GM19351 (cell line): Measurements from ENCODE around the gene WIPF3.

Source experiments
- ATAC-seq: cut with Tn5 transposase; IDR thresholded peaks from one replicate; pipeline ENCODE4 v1.9.1; 2021; ENCODE audit warnings: mild to moderate bottlenecking, moderate library complexity; ENCODE audit not compliant: unreplicated experiment

Gene WIPF3

DNA sequence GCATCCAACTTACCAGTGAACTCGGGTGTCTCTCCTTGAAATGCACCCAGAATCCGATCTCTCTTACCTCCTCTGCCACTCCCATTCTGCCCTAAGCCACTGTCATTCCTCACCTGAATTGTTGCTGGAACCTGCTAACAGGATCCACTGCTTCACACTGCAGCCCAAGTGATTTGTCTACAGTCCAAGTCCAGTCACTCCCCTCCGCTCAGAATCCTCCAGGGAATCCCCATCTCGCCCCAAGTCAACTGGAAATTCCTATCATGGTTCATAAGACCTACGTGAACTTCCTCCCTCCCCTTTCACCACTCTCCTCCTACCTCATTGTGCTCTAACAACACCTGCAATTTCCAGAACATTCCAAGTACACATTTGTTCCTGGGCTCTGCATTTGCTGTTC is 92.0 kb downstream of the WIPF3 start:
- no peak for ATAC-seq

DNA sequence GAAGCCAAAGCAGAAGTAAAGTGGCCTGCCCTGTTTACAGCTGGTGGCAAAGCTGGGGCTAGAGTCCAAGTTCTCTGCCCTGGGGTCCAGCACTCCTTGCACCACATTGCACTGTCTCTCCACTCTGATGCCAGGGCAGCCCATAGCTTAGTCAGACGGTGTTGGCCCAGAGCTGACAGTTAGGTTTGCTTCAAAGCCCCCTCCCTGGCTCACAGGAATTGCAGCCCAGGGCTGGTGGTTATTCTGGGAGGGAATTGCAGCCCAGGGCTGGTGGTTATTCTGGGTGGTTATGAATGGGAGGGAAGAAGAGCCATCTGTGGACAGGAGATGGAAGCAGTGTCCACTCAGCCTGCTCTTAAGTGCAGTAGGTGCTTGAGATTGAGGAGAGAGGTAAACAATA is 94.4 kb downstream of the WIPF3 start:
- no peak for ATAC-seq

DNA sequence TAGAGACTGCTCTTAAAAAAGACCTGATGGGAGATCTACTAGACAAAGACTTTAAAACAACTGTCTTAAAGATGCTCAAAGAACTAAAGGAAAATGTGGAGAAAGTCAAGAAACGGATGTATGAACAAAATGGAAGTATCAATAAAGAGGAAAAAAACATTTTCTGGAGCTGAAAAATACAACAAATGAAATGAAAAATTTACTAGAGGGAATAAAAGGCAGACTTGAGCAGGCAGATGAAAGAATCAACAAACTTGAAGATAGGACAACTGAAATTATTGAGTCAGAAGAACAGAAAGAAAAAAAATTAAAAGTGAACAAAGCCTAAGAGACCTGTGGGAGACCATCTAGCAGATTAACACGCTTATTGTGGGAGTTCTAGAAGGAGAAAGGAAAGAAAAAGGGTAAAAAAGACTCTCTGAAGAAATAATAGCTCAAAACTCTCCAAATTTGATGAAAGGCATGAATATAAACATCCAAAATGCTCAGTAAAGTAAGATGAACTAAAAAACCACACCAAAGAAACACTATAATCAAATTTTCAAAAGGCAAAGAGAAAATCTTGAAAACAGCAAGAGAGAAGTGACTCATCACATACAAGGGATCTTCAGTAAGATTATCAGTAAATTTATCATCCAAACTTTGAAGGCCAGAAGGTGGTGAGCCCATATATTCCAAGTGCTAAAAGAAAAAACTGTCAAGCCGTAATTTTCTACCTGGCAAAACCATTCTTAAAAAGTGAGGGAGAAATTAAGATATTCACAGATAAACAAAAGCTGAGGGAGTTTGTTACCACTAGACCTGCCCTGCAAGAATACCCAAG is 100.1 kb downstream of the WIPF3 start:
- no peak for ATAC-seq

DNA sequence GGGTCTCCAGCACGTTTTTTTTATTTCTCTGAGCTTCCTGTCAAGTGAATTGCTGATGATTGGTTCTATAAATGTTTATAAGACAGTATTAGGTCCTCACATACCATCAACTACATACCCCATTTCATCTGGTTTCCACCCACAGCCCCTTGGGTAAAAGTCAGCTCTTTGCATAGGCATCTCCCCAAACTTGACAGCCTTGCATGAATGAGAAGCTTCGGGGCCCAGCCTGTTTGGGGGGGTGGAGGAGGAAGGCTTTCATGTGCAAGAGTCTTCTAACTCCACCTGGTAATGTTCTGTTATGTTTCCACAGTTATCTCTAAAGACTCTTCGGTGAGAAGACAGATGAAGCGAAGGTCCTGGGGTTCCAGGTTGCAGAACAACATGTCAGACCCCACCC is 107.9 kb downstream of the WIPF3 start:
- ATAC-seq = no peak

DNA sequence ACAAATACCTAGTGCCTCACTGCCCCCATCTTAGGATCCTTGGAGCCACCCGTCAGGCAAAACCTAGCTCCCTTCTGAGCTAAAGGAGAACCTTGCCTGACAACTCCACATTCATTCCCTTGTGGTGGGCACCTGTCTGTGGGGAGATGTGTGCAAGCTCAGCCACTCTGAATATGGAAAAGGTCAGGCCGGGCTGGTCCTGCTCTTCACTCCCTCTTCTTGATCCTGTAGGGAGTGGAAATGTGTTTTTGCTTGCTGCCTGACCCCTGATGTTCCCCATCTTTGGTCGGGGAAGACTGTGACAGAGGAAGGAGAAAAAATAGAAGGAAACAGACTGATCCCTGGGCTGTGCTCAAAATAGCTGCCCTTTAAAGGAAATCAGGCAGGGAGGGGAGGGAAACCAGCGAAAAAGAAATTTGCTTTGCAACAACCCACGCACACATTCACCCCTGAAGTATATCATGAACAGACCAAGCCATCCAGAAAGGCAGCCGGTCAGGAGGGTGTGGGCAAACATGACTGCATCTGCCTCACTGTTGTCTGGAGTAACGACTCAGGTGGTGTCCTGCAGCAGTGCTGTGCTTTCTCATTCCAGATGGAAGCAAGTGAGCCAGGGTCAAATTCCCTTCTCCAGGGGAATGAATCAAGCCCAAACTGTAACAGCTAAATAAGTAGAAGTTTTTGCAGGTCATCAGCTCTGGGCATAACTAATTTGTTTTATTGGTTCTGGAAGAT is 109.3 kb downstream of the WIPF3 start:
- no peak for ATAC-seq

DNA sequence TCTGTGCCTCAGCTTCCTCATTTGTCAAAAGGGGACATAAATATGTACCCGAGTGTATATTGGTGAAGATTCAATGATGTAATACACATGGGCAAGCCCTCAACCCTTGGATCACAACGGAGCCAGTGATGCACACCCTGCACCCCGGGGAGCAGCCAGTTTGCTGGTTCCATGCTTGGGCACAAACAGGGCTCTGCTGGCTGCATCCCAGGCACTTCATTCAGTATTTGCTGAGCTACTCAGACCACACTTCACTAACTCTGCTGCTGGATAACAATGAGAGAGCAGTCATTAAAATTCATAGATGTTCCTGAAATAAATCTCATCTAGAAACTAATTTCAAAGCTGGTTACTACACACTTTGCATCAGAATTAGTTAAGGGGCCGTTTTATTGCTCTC is 111.3 kb downstream of the WIPF3 start:
- no peak for ATAC-seq

DNA sequence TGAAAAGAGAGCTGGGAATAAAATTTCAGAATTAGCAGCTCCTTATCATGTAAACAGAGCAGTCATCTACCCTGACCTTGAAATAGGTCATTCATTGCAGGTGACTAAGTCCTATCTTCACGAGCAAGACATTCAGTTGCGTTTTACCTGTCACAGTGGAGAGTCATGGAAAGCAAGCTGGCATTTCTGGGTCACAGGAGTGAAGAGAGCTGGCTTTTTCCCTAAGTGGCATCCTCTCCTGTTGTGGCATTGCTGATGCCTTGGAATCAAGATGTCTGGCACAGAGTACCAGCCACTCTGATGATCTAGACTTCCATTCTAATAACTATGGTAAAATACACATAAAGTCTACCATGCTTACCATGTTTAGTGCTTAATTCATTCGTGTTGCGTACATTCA is 112.5 kb downstream of the WIPF3 start:
- ATAC-seq = no peak

DNA sequence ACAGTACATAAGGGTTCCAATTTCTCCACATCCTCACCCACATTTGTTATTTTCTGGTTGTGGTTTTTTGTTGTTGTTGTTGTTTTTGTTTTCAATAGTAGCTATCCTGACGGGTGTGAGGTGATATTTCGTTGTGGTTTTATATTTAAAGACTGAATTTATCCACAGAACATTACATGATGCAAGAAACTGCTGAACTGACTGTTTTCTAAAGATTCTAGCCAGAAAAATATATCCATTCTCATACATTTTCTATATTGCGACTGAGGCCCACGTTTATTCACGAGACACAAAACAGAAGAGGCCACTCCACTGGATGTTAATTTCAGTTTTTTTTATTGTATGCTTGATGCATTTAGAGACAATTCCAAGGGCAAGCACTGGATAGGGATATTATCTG is 113.5 kb downstream of the WIPF3 start:
- no peak for ATAC-seq

DNA sequence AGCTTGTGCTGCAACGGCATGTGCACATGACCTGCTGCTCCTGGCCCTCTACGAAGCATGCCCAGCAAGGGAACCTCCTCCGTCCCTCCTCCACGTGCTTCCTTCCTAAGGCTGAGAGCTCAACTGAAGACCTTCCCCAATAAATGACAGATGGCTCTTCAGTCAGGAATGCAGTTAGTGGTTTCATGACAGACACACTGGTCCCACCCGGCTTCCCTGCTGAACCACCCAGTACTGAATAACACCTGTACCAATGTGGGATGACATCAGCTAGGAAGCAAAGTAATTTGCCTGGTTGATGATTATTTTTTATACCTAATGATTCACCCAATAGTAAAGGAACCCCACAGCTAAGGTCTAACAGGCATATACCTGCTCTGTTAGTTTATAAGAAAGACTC is 114.2 kb downstream of the WIPF3 start:
- ATAC-seq = no peak

DNA sequence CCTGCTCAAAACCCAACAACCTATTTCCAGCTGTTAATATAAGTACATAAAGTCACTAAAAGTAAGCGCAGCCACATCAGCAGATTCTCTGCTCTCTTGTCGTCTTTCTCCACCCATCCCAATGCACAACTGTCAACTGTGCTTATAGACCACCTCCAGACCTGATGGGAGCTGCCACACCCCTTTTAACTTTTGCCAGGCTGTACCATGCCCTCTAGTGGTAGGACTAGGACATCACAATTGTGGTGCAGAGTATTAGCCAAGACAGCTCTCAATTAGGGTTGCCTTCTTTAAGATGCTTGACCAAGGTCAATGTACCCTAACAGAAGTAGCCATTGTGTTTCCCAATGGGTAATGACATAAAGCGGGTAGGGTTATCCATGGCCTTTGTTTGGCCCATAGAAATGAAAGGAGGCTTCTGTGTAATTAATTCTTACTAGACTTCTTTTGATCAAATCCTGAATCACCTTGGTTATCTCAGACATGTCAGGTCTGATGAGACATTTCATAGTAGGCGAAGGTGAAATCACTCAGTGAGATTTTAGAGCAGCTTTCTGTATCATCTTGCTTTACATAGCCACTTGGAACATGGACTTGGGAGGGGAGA is 115.2 kb downstream of the WIPF3 start:
- ATAC-seq = peak; percentile 87

DNA sequence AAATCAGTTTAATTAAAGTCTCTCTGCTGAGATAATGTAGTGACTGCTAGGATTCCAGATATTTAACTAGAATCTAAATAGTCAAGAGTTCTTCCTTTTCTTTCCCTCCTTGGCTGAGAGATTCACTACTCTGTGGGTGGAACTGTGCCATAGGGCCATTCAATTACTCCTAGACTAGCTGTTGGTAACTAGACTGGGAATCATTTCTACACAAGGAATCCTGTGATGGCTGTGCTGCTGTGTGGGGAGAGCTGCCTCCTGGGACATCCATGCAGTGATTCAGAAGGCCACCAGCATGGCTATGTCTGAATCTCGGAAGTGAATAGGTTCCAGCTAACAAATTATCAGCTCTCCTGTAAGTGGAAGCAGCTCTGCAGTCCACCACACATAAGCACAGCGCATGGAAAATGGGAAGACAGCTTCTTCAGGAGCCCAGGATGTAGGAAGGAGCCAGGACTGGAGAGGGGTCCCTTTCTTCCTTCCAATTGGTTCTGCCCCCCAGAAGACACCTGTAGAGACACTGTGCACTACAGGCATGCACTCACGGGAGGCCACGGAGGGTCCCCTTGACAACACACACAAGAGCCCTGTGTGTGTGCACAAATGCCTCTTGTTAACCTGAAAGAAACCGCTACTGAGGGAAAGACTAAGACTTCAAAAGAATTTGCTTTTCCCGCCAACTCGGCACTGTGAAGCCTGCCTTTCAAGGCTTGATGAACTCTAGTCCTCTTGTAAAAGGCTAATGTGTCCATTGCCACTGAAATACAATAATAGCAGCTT is 116.8 kb downstream of the WIPF3 start:
- ATAC-seq = no peak

DNA sequence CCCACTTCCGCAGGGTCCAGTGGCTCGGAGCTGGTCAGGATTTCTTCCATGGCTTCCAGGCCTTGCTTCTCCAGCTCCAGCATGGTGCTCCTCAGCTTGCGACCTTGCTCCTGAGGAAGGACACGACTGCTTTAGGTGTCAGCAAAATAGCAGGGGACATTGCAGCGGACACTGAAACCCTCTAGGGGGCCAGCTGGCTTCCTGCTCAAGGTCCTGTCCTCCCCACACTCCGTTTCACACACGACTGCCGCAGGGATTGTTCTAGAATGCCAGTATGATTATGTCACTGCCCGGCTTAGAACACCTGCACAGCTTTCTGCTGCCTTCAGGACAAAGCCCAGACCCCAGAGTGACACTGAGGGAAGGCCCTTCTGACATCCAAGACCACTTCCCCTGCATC is 117.7 kb downstream of the WIPF3 start:
- ATAC-seq = no peak

DNA sequence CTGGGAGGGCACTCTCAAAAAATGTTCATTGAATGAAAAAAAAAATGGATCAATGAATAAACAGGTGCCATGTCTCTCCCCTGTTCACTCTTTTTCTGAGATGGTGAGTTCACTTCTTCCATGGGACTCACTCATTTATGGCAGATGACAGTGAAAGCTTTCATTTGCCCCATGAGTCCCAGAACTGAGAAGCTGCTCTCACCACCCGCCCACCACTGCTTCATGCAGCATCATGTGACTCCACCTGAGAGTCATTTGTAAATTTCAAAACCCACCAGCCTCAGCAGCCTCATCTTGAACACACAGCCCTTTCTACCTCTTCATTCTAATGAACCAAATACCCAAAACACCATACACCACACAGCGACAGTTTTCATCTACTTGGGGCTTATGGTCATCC is 118.4 kb downstream of the WIPF3 start:
- peak; percentile 66 for ATAC-seq

DNA sequence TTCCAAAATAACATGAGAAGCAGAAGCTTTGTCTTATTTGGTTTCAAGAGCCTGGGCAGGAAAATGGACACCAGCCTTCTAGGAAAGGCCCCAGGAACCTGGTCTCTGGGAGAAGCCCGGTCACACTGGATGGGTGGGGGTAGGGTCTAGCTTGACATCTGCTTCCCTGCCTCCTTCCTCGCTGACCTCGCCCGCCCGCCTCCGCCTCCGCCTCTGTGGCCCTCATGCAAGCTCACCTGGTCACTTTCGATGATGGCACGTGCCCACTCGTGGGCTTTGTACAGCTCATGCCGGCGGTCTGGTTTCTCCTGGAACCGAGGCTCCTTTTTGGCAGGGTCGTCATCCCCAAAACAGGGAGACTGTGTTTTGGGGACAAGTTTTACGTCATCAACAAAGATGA is 119.9 kb downstream of the WIPF3 start:
- no peak for ATAC-seq

DNA sequence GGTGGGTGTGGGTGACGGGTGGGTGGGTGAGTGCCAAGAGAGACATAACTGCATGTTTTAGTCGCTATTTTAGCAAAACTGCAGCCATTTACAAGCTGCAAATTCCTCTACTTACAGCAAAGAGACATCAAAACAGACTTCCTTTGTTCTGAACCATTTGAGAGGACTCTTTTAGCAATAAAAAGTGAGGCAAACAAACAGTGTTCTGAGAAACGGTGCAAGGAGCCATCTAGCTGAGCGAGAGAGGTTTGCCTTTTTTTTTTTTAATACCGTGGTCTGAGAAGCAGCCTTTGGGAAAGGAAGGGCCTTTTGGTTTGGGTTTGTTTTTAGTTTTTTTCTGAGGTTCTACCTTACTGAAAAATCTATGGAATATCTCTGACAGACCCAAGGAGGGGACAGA is 120.4 kb downstream of the WIPF3 start:
- no peak for ATAC-seq

DNA sequence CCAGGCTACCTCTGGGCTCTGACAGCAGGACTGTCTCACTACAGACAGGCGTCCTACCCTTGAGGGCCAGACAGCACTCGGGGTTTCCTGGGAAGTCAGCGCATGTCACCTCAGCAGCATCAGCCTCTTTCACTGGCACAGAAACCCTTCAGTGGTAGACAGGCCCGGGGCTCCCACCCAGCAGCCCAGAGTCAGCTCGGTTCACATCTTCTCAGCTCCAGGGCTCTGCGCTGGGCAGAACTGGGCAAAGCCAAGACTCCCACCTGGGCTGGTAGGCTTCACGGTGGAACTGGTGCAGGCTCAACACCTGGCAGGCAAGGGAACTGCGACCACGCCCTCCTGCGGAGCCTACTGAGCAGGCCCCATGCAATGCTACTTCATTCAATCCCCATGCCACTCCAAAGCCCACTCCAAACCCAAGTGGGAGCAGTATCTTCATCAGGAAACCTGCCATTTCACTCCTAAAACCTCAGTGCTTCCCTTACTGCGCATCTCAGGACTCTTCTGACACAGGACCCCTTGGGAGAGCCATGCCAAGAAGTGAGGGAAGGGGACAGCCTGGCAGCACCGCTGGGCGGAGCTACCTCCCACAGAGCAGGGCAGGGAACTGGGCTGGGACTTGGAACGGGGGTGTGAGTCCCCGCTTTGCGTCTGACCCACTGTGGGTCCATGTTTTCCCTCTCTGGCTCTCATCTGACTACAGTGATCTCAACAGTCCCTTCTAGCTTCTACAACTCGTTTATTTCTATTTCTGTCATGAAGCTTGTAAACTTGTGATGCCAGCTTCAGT is 122.9 kb downstream of the WIPF3 start:
- no peak for ATAC-seq

DNA sequence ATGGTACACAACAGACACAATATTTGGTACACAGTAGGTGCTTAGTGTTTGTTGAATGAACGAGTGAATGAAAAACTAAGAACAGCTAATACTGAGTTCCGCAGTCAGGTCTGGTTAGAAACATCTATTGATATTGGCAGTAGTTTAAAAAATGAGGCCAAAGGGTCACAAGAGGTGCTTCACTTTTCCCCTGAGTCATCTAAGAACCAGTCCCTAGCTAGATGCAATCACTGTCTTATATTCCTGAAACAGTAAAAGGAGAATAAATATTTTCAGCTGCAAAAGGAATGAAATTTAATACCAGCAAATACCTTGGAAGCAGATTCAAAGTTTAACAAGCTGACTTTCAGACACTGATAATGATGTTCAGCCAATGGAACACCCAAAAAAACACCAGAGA is 128.8 kb downstream of the WIPF3 start:
- ATAC-seq = no peak

DNA sequence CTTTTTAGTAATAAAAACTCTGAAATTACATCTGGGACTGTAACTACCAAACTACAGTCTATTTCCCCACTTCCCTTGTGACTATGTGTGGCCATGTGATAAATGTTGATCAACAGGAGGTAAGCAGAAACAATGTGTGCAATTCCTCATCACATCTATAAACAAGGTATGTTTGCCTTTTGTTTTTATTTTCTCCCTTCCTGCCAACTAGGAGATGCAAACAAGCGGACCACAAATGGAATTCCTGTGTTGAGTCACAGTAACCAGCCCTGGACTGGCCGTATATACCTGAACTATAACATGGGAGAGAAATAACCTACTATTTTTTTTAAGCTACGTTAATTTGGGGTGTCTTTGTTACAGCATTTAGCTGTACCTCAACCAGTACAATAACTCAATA is 130.8 kb downstream of the WIPF3 start:
- ATAC-seq = no peak

DNA sequence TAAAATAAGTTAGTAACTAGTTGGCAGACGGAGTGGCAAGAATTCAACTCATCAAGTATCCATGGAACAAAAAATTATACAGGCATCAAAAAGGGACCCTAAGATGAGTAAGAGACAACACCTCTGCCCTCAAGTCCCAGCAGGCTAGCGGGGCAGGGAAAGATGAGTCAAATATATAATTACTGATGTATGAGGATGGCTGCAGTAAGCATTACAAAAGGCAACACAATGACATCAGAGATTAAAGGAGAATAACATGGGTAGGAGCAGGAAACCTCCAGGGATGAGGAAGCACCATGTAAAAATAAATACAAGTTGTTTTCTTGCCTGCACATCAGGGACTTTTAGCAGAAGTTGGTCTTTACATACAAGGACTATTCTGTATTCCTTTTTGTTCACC is 133.9 kb downstream of the WIPF3 start:
- ATAC-seq = no peak

DNA sequence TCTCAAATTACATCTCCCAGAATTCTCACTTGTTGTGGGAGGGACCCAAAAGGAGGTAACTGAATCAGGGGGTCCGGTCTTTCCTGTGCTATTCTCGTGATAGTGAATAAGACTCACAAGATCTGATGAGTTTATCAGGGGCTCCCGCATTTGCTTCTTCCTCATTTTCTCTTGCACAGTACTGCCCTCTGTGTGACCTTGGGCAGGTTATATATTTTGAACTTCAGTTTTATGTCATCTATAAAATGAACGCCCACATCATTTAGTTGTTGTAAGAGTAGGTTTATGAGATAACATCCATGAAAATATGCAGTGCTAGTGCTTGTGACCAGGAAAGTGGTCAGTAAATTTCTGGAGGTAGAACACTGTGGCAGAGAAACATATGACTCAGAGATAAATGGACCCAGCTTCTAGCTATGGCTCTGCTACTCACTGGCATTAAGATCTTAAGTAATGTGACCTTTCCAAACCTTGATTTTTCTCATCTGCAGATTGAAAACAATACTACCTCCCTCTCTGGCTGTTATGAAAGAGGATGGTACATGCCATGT is 139.0 kb downstream of the WIPF3 start:
- no peak for ATAC-seq
